Measurements from ENCODE around the gene CD99. TPM values are rescaled to one million over a fixed set of nuclear protein-coding genes. Genes with fewer than 3 reads are reported as not detected.
"Not testable (repeated sequence)": the region's sequence is repeated elsewhere in the genome, so short reads cannot be mapped to it uniquely, and the experiment has no call there.

The CD99 gene
- total RNA-seq, 4 donors from 2014 or later = 167 to 213 (median 179) TPM

GRCh38 chrX:2723286-2723879 is 32.3 kb downstream of the CD99 start:
- Histone ChIP-seq H3K36me3 (peaks cover 24 to 48% of the 10 kb centered on the region in 2 donors), H3K4me1 (no peaks in the 10 kb centered on the region), H3K27ac (no peak overlapping the region), H3K27me3 (no peaks in the 10 kb centered on the region), H3K4me3 (replicated peaks in 1 of 3) (no peak overlapping the region), H3K9me3 (no peaks in the 10 kb centered on the region)
- WGBS, 2 donors = 92 to 94% methylated on average over 20 of the region's 20 CpGs
- no peak for DNase-seq
- no peak for TF ChIP-seq CTCF (IDR thresholded peaks at IDR 0.05)
- no peak for TF ChIP-seq POLR2A (IDR thresholded peaks at IDR 0.05)
- intact Hi-C loops (cut with DNase I) = no loop called here

- H3K27ac ChIP-seq; H3K9me3 ChIP-seq; intact Hi-C loops (cut with DNase I); H3K4me3 ChIP-seq (replicated peaks in 1 of 3); H3K27me3 ChIP-seq; H3K4me1 ChIP-seq: not testable (repeated sequence)
- H3K36me3 ChIP-seq = peaks cover 20 to 35% of the 10 kb centered on the region in 2 donors
- peak in 1 of 2 donors; percentile 4 for DNase-seq
- WGBS, 2 donors = 68 to 71% methylated on average over 11 of the region's 11 CpGs
These were observed 36.2 kb downstream of the CD99 start for GRCh38 chrX:2727264-2727663.

DNA sequence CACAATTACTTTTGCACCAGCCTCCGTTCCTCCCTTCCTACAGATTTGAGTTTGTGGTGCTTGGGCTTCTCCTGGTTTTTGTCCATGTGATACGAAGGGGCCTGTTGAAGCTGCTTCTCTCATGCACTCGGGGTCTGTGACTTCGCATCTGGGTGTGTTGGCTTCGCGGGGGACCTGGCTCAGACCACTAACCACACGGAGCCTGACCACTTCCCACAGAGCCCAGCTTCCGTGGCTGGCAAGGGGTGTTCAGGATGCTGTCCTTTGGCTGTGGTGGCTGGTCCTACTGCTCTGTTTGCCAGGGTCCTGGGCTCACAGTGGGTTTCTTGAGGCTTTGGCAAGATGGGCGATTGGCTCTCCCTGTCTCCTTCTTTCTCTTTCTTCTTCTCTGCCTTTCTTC is 41.0 kb downstream of the CD99 start:
- H3K36me3 ChIP-seq = peaks cover 8 to 25% of the 10 kb centered on the region in 2 donors
- no peak overlapping the region for H3K4me3 ChIP-seq (replicated peaks in 1 of 3)
- intact Hi-C loops (cut with DNase I) = no loop called here
- H3K4me1 ChIP-seq = no peaks in the 10 kb centered on the region
- no peak overlapping the region for H3K27ac ChIP-seq
- no peak for DNase-seq
- 89% methylated on average over 9 of the region's 9 CpGs for WGBS, 2 donors
- H3K9me3 ChIP-seq = no peaks in the 10 kb centered on the region
- H3K27me3 ChIP-seq = no peaks in the 10 kb centered on the region
- TF ChIP-seq POLR2A (IDR thresholded peaks at IDR 0.05) (no peak), CTCF (IDR thresholded peaks at IDR 0.05) (no peak)

GRCh38 chrX:2732649-2733048 is 41.6 kb downstream of the CD99 start:
- DNase-seq = no peak
- Histone ChIP-seq H3K27ac (no peak overlapping the region), H3K36me3 (peaks cover 8 to 22% of the 10 kb centered on the region in 2 donors), H3K4me1 (no peaks in the 10 kb centered on the region), H3K9me3 (no peaks in the 10 kb centered on the region), H3K4me3 (replicated peaks in 1 of 3) (no peak overlapping the region), H3K27me3 (no peaks in the 10 kb centered on the region)
- TF ChIP-seq POLR2A (IDR thresholded peaks at IDR 0.05) (no peak), CTCF (IDR thresholded peaks at IDR 0.05) (no peak)
- intact Hi-C loops (cut with DNase I) = no loop called here

GRCh38 chrX:2733286-2733685 is 42.2 kb downstream of the CD99 start:
- 93 to 94% methylated on average over 9 of the region's 9 CpGs for WGBS, 2 donors
- Histone ChIP-seq H3K9me3 (no peaks in the 10 kb centered on the region), H3K36me3 (peaks cover 11 to 20% of the 10 kb centered on the region in 2 donors), H3K27me3 (no peaks in the 10 kb centered on the region), H3K27ac (no peak overlapping the region), H3K4me1 (no peaks in the 10 kb centered on the region), H3K4me3 (replicated peaks in 1 of 3) (no peak overlapping the region)
- TF ChIP-seq POLR2A (IDR thresholded peaks at IDR 0.05) (no peak), CTCF (IDR thresholded peaks at IDR 0.05) (no peak)
- intact Hi-C loops (cut with DNase I) = no loop called here
- DNase-seq = no peak

- Histone ChIP-seq H3K4me1 (no peaks in the 10 kb centered on the region), H3K27ac (no peak overlapping the region), H3K36me3 (peaks cover 13 to 14% of the 10 kb centered on the region in 2 donors), H3K9me3 (no peaks in the 10 kb centered on the region), H3K4me3 (replicated peaks in 1 of 3) (no peak overlapping the region), H3K27me3 (no peaks in the 10 kb centered on the region)
- no peak for TF ChIP-seq CTCF (IDR thresholded peaks at IDR 0.05)
- DNase-seq = no peak
- WGBS, 2 donors = 95 to 98% methylated on average over 4 of the region's 4 CpGs
- intact Hi-C loops (cut with DNase I) = no loop called here
These were observed 44.2 kb downstream of the CD99 start for GRCh38 chrX:2735270-2735669.
